Measurements from ENCODE around the gene DLK1.

GRCh38 chr14:100688598-100689461 is 37.9 kb upstream of the DLK1 start:
- no peak for TF ChIP-seq CTCF (IDR thresholded peaks at IDR 0.05)
- no peak for TF ChIP-seq SMC3 (IDR thresholded peaks at IDR 0.05)
- no peak for TF ChIP-seq CBX8 (IDR thresholded peaks at IDR 0.05)
- TF ChIP-seq BHLHE40 (IDR thresholded peaks at IDR 0.05; ENCODE audit: low read depth, low read length): no peak
- TF ChIP-seq CHD4 (IDR thresholded peaks at IDR 0.05; ENCODE audit: borderline replicate concordance): no peak

Measured in A549 (cell line).